MM.1S (cell line): ENCODE measurements around the gene TMEM248.

Experiments used
- DNase-seq: peaks from one replicate; pipeline ENCODE4 v3.0.0-alpha.2; 2015
- H2AFZ ChIP-seq: fragments of 300-600 bp; sonication (generic); 2 replicates; pipeline ENCODE4 v1.6.0; 2016; ENCODE audit warnings: antibody characterized with exemption, low read length
- H3F3A ChIP-seq: fragments of 300-600 bp; sonication (generic); 2 replicates; pipeline ENCODE4 v1.6.1; 2016; ENCODE audit warnings: mild to moderate bottlenecking, antibody characterized with exemption, low read length, moderate library complexity, mixed read lengths; ENCODE audit not compliant: insufficient read depth
- H3K27ac ChIP-seq: fragments of 300-600 bp; sonication (generic); 2 replicates; pipeline ENCODE4 v1.5.1; 2016; ENCODE audit warnings: mild to moderate bottlenecking, low read length
- H3K27me3 ChIP-seq: fragments of 300-600 bp; sonication (generic); replicated peaks from 2 replicates; pipeline ENCODE4 v1.6.0; 2016; ENCODE audit warnings: low read length; ENCODE audit not compliant: insufficient read depth
- H3K36me3 ChIP-seq: fragments of 300-600 bp; sonication (generic); replicated peaks from 2 replicates; pipeline ENCODE4 v1.6.1; 2016; ENCODE audit warnings: mild to moderate bottlenecking, low read length, mixed read lengths; ENCODE audit not compliant: insufficient read depth
- H3K4me1 ChIP-seq: fragments of 300-600 bp; sonication (generic); 2 replicates; pipeline ENCODE4 v1.6.1; 2016; ENCODE audit warnings: low read length, mixed read lengths
- H3K4me2 ChIP-seq: fragments of 300-600 bp; sonication (generic); 2 replicates; pipeline ENCODE4 v1.6.0; 2016; ENCODE audit warnings: low read depth, low read length
- H3K4me3 ChIP-seq: fragments of 300-600 bp; sonication (generic); 2 replicates; pipeline ENCODE4 v1.5.1; 2016; ENCODE audit warnings: low read length, mixed read lengths
- H3K79me2 ChIP-seq: fragments of 300-600 bp; sonication (generic); 2 replicates; pipeline ENCODE4 v1.6.1; 2016; ENCODE audit warnings: mixed run types, low read length, mixed read lengths
- H3K9ac ChIP-seq: fragments of 300-600 bp; sonication (generic); 2 replicates; pipeline ENCODE4 v1.6.1; 2016; ENCODE audit warnings: low read length, mixed read lengths
- H3K9me2 ChIP-seq: fragments of 300-600 bp; sonication (generic); replicated peaks from 2 replicates; pipeline ENCODE4 v1.6.1; 2016; ENCODE audit warnings: mild to moderate bottlenecking, low read length, mixed read lengths; ENCODE audit not compliant: insufficient read depth
- H3K9me3 ChIP-seq: fragments of 300-600 bp; sonication (generic); replicated peaks from 2 replicates; pipeline ENCODE4 v1.6.1; 2016; ENCODE audit warnings: mild to moderate bottlenecking, low read length, mixed read lengths; ENCODE audit not compliant: insufficient read depth
- H4K20me1 ChIP-seq: fragments of 300-600 bp; sonication (generic); 2 replicates; pipeline ENCODE4 v1.6.1; 2016; ENCODE audit warnings: mild to moderate bottlenecking, low read length, moderate library complexity, mixed read lengths; ENCODE audit not compliant: insufficient read depth
- EZH2 ChIP-seq: fragments of 300-600 bp; sonication (generic); optimal IDR thresholded peaks from 2 replicates; pipeline ENCODE3; 2017; ENCODE audit warnings: low read depth, mild to moderate bottlenecking, antibody characterized with exemption, low read length, mixed read lengths
- EZH2phosphoT487 ChIP-seq: fragments of 300-600 bp; sonication (generic); IDR thresholded peaks from 2 replicates; pipeline ENCODE4 v1.6.1; 2018; ENCODE audit warnings: antibody characterized with exemption, low read length
- TF ChIP-seq, protein P1 (sequence below): fragments of 300-600 bp; sonication (generic); IDR thresholded peaks from 2 replicates; pipeline ENCODE4 v1.5.1; 2016; ENCODE audit warnings: antibody characterized with exemption, low read length, mixed read lengths

The TMEM248 gene

GRCh38 chr7:66946545-66946944 lies 25.5 kb downstream of the TMEM248 start:
- H3F3A ChIP-seq, result no peaks in the 10 kb centered on the region
- no peak for TF ChIP-seq EZH2phosphoT487
- TF ChIP-seq, protein P1, sequence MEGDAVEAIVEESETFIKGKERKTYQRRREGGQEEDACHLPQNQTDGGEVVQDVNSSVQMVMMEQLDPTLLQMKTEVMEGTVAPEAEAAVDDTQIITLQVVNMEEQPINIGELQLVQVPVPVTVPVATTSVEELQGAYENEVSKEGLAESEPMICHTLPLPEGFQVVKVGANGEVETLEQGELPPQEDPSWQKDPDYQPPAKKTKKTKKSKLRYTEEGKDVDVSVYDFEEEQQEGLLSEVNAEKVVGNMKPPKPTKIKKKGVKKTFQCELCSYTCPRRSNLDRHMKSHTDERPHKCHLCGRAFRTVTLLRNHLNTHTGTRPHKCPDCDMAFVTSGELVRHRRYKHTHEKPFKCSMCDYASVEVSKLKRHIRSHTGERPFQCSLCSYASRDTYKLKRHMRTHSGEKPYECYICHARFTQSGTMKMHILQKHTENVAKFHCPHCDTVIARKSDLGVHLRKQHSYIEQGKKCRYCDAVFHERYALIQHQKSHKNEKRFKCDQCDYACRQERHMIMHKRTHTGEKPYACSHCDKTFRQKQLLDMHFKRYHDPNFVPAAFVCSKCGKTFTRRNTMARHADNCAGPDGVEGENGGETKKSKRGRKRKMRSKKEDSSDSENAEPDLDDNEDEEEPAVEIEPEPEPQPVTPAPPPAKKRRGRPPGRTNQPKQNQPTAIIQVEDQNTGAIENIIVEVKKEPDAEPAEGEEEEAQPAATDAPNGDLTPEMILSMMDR, result no peak
- TF ChIP-seq EZH2, result no peak
- H3K79me2 ChIP-seq, result peaks cover 25% of the 10 kb centered on the region
- no peaks in the 10 kb centered on the region for H4K20me1 ChIP-seq
- H3K9me3 ChIP-seq, result no peaks in the 10 kb centered on the region
- no peak overlapping the region for H3K4me2 ChIP-seq
- H3K27me3 ChIP-seq, result no peaks in the 10 kb centered on the region
- H3K9ac ChIP-seq, result no peak overlapping the region
- no peaks in the 10 kb centered on the region for H3K9me2 ChIP-seq
- H3K4me1 ChIP-seq, result no peaks in the 10 kb centered on the region
- H2AFZ ChIP-seq, result no peak overlapping the region
- no peak overlapping the region for H3K27ac ChIP-seq
- 0 out of 2 replicates have a peak, but pooled peaks cover 4% of the 10 kb centered on the region for H3K36me3 ChIP-seq
- no peak for DNase-seq
- no peak overlapping the region for H3K4me3 ChIP-seq

DNA sequence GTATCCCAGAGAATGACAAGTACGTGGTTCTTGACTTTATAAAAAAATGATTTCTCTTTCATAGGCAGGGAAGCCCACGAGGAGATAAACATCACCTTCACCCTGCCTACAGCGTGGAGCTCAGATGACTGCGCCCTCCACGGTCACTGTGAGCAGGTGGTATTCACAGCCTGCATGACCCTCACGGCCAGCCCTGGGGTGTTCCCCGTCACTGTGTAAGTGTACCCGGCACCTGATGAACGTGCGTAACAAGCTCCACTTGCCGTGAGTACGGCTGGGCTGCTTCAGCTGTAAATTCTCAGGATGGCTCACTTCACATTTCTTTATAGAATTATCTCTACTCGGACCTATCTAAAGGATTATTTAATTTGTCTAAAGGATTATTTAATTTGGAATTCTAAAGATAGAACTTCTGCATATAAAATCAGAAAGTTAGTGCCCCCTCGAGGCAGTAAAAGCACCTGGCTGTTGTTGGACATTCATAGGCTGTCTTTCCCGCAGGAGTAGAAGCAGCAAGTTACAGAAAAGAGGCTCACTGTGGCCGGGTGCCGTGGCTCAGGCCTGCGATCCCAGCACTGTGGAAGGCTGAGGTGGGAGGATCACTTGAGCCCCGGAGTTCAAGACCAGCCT lies 27.6 kb downstream of the TMEM248 start:
- Histone ChIP-seq H4K20me1 (no peaks in the 10 kb centered on the region), H3F3A (no peaks in the 10 kb centered on the region), H2AFZ (no peak overlapping the region), H3K4me2 (no peak overlapping the region), H3K4me3 (no peak overlapping the region), H3K9ac (no peak overlapping the region), H3K27ac (no peak overlapping the region), H3K4me1 (no peaks in the 10 kb centered on the region), H3K27me3 (no peaks in the 10 kb centered on the region), H3K9me3 (no peaks in the 10 kb centered on the region), H3K36me3 (0 out of 2 replicates have a peak, but pooled peaks cover 4% of the 10 kb centered on the region), H3K79me2 (peaks cover 12% of the 10 kb centered on the region), H3K9me2 (no peaks in the 10 kb centered on the region)
- DNase-seq, result no peak
- TF ChIP-seq, protein P1, result no peak
- TF ChIP-seq EZH2phosphoT487 (no peak), EZH2 (no peak)

- TF ChIP-seq, protein P1, result no peak
- TF ChIP-seq EZH2, result no peak
- no peak for TF ChIP-seq EZH2phosphoT487
- H3K9ac ChIP-seq, result no peak overlapping the region
- no peak overlapping the region for H2AFZ ChIP-seq
- no peaks in the 10 kb centered on the region for H3K9me3 ChIP-seq
- H3K36me3 ChIP-seq, result 0 out of 2 replicates have a peak, but pooled peaks cover 4% of the 10 kb centered on the region
- H3K27ac ChIP-seq, result no peak overlapping the region
- DNase-seq, result no peak
- H3K79me2 ChIP-seq, result 0 out of 2 replicates have a peak, but pooled peaks cover 3% of the 10 kb centered on the region
- no peak overlapping the region for H3K4me2 ChIP-seq
- no peaks in the 10 kb centered on the region for H3F3A ChIP-seq
- H3K9me2 ChIP-seq, result no peaks in the 10 kb centered on the region
- H3K4me1 ChIP-seq, result no peaks in the 10 kb centered on the region
- no peaks in the 10 kb centered on the region for H3K27me3 ChIP-seq
- no peaks in the 10 kb centered on the region for H4K20me1 ChIP-seq
- no peak overlapping the region for H3K4me3 ChIP-seq
Observed at GRCh38 chr7:66950311-66950710, 29.3 kb downstream of the TMEM248 start.
